ENCODE data around the gene NACC1.
"Not testable (repeated sequence)": the region's sequence is repeated elsewhere in the genome, so short reads cannot be mapped to it uniquely, and the experiment has no call there.

Gene NACC1

GRCh38 chr19:13163609-13164342 is 45.7 kb downstream of the NACC1 start:
- DNase-seq: peak; percentile 81

- peak; percentile 88 for DNase-seq
These were observed 46.5 kb downstream of the NACC1 start for GRCh38 chr19:13164343-13165161.

- no peak for DNase-seq
These were observed 47.3 kb downstream of the NACC1 start for GRCh38 chr19:13165162-13165997.

- DNase-seq: not testable (repeated sequence)
These were observed 48.1 kb downstream of the NACC1 start for GRCh38 chr19:13166151-13166550.

- DNase-seq: no peak
These were observed 51.7 kb downstream of the NACC1 start for GRCh38 chr19:13169769-13170168.

- DNase-seq: no peak
These were observed 53.1 kb downstream of the NACC1 start for GRCh38 chr19:13171146-13171545.

- no peak for DNase-seq
These were observed 54.5 kb downstream of the NACC1 start for GRCh38 chr19:13172346-13173138.

- no peak for DNase-seq
These were observed 55.2 kb downstream of the NACC1 start for GRCh38 chr19:13173139-13173737.

- DNase-seq: no peak
These were observed 58.3 kb downstream of the NACC1 start for GRCh38 chr19:13176345-13176744.

GRCh38 chr19:13177584-13177983 is 59.5 kb downstream of the NACC1 start:
- DNase-seq: not testable (repeated sequence)

GRCh38 chr19:13178291-13178690 is 60.2 kb downstream of the NACC1 start:
- not testable (repeated sequence) for DNase-seq

GRCh38 chr19:13181747-13182388 is 63.8 kb downstream of the NACC1 start:
- DNase-seq: peak; percentile 68

GRCh38 chr19:13184926-13185325 is 66.9 kb downstream of the NACC1 start:
- not testable (repeated sequence) for DNase-seq

- not testable (repeated sequence) for DNase-seq
These were observed 67.9 kb downstream of the NACC1 start for GRCh38 chr19:13185763-13186657.

- not testable (repeated sequence) for DNase-seq
These were observed 68.6 kb downstream of the NACC1 start for GRCh38 chr19:13186688-13187087.

GRCh38 chr19:13187419-13187818 is 69.4 kb downstream of the NACC1 start:
- DNase-seq: no peak

GRCh38 chr19:13189600-13189999 is 71.5 kb downstream of the NACC1 start:
- no peak for DNase-seq
